HEK293T (cell line): ENCODE measurements around the gene STAC.

Source experiments
- FOXA1 ChIP-seq: fragments of 450-650 bp; IDR thresholded peaks from 2 replicates; pipeline ENCODE4 v1.6.1; 2016; ENCODE audit warnings: mild to moderate bottlenecking
- FOXK2 ChIP-seq: fragments of 450-650 bp; IDR thresholded peaks from 2 replicates; pipeline ENCODE4 v1.6.1; 2016; ENCODE audit warnings: mild to moderate bottlenecking
- FOXM1 ChIP-seq: fragments of 450-650 bp; IDR thresholded peaks from 2 replicates; pipeline ENCODE4 v1.6.1; 2017; ENCODE audit warnings: mild to moderate bottlenecking, borderline replicate concordance
- HDGF ChIP-seq: fragments of 450-650 bp; IDR thresholded peaks from 2 replicates; pipeline ENCODE4 v1.6.1; 2017; ENCODE audit warnings: antibody characterized with exemption, borderline replicate concordance
- SP1 ChIP-seq: fragments of 450-650 bp; IDR thresholded peaks from 2 replicates; pipeline ENCODE4 v1.6.1; 2017
- ZNF384 ChIP-seq: fragments of 450-650 bp; IDR thresholded peaks from 2 replicates; pipeline ENCODE4 v1.6.1; 2016

- no peak for TF ChIP-seq ZNF384
- no peak for TF ChIP-seq FOXA1
- TF ChIP-seq FOXM1, result no peak
- TF ChIP-seq SP1, result no peak
- TF ChIP-seq HDGF, result no peak
- TF ChIP-seq FOXK2, result no peak
Observed at GRCh38 chr3:36524560-36524959, 144.3 kb downstream of the STAC start.
